ENCODE data around the gene SSR3. TPM values are rescaled to one million over a fixed set of nuclear protein-coding genes. Genes with fewer than 3 reads are reported as not detected.

SSR3 gene
- total RNA-seq, 5 donors from 2014 or later (not counting 1 experiment from before 2014, with no cell fraction given) = 68.0 to 112 (median 92.0) TPM

DNA sequence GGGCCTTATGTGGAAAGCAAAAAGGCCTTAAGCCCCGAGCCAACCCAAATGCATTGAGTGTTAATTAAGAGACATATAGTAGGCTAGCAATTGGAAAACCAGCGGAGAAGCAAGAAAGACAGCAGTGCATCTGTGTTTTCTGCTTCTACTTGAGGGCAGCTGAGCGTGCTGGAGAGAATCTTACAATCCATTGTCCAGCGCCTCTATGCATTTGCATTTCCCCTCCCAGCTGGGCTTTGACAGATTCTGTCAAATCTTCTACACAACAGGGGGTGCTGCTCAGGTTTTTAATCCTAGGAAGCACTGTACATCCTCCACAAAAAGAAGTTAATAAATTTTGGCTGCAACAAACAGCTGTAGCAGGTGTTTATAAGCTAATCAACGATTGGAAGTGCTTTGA lies 23.9 kb downstream of the SSR3 start:
- Mint-ChIP-seq H3K36me3 (peaks cover 29% of the 10 kb centered on the region), H3K27ac (no peak overlapping the region), H3K9me3 (no peaks in the 10 kb centered on the region), H3K4me1 (peaks cover 0 to under 1% (median 0%) of the 10 kb centered on the region in 3 donors), H3K27me3 (no peaks in the 10 kb centered on the region), H3K4me3 (no peak overlapping the region)
- ATAC-seq (replicated peaks in 1 of 4) (no peak), DNase-seq (no peak)
- no peak overlapping the region for H3K27ac ChIP-seq (ENCODE audit: low read length)
- H3K27me3 ChIP-seq (replicated peaks in 1 of 2; ENCODE audit: control insufficient read depth in 2 of 2, extremely low read depth in 1 of 2, insufficient read depth in 2 of 2, low read length in 1 of 2) = peaks cover 0 to 2% of the 10 kb centered on the region in 2 experiments
- no peaks in the 10 kb centered on the region for H3K36me3 ChIP-seq (ENCODE audit: control insufficient read depth in 2 of 2, extremely low read depth in 1 of 2, insufficient read depth in 1 of 2, low read length in 1 of 2)
- H3K9me3 ChIP-seq = no peaks in the 10 kb centered on the region
- H3K4me3 ChIP-seq (ENCODE audit: control insufficient read depth in 1 of 2, extremely low read depth in 1 of 2, low read length in 1 of 2) = no peak overlapping the region
- H3K4me1 ChIP-seq (ENCODE audit: control insufficient read depth in 1 of 2, extremely low read depth in 1 of 2, insufficient read depth in 2 of 2, low read length in 2 of 2) = no peaks in the 10 kb centered on the region
- WGBS (ENCODE audit: insufficient coverage) = 95% methylated on average over 4 of the region's 5 CpGs
- ChIA-PET CTCF (interaction anchor here in 1 of 2 donors (0.5 kb wide), 1 partner anchor 487 kb away, joined by 3 read pairs; no protein-coding TSS in a partner anchor), POLR2A (no interaction called here)

GRCh38 chr3:156527060-156527459 lies 27.9 kb downstream of the SSR3 start:
- WGBS (ENCODE audit: insufficient coverage) = no CpG with 5 or more reads among the region's 1 CpG
- peaks cover 0 to 2% of the 10 kb centered on the region in 2 experiments for H3K27me3 ChIP-seq (replicated peaks in 1 of 2; ENCODE audit: control insufficient read depth in 2 of 2, extremely low read depth in 1 of 2, insufficient read depth in 2 of 2, low read length in 1 of 2)
- no peaks in the 10 kb centered on the region for H3K36me3 ChIP-seq (ENCODE audit: control insufficient read depth in 2 of 2, extremely low read depth in 1 of 2, insufficient read depth in 1 of 2, low read length in 1 of 2)
- DNase-seq = no peak
- peaks cover 14 to 23% (median 15%) of the 10 kb centered on the region in 3 donors for H3K4me1 Mint-ChIP-seq
- no peaks in the 10 kb centered on the region for H3K9me3 Mint-ChIP-seq
- H3K27ac Mint-ChIP-seq = no peak overlapping the region
- H3K4me3 Mint-ChIP-seq = no peak overlapping the region
- peaks cover 9 to 12% of the 10 kb centered on the region in 2 donors for H3K27me3 Mint-ChIP-seq
- no peak overlapping the region for H3K27ac ChIP-seq (ENCODE audit: low read length)
- no peak for ATAC-seq (replicated peaks in 1 of 4)
- peaks cover 15% of the 10 kb centered on the region for H3K36me3 Mint-ChIP-seq
- no peak overlapping the region for H3K4me3 ChIP-seq (ENCODE audit: control insufficient read depth in 1 of 2, extremely low read depth in 1 of 2, low read length in 1 of 2)
- H3K9me3 ChIP-seq = no peaks in the 10 kb centered on the region
- ChIA-PET POLR2A (interaction anchor here in 1 of 2 donors (1.6 kb wide), 1 partner anchor 620 kb away, joined by 7 read pairs; no protein-coding TSS in a partner anchor), CTCF (interaction anchor here (0.7 to 1.4 kb wide), 3 partner anchors 8 to 367 kb away, joined by 4 to 5 read pairs (median 4); no protein-coding TSS in a partner anchor)
- peaks cover 6 to 8% of the 10 kb centered on the region in 2 experiments for H3K4me1 ChIP-seq (ENCODE audit: control insufficient read depth in 1 of 2, extremely low read depth in 1 of 2, insufficient read depth in 2 of 2, low read length in 2 of 2)

- ChIA-PET CTCF (interaction anchor here (0.5 to 2.1 kb wide), 11 partner anchors 12 to 720 kb away, joined by 3 to 9 read pairs (median 4); partner anchors contain the start of genes C3orf33 (in 1 of the 2) and SSR3 (in 1 of the 2)), POLR2A (interaction anchor here (0.6 to 1.6 kb wide), 6 partner anchors 26 to 625 kb away, joined by 3 to 7 read pairs (median 5); no protein-coding TSS in a partner anchor)
- WGBS (ENCODE audit: insufficient coverage) = 100% methylated on average over 1 of the region's 1 CpG
- Histone ChIP-seq H3K4me3 (ENCODE audit: control insufficient read depth in 1 of 2, extremely low read depth in 1 of 2, low read length in 1 of 2) (no peak overlapping the region), H3K9me3 (no peaks in the 10 kb centered on the region), H3K36me3 (ENCODE audit: control insufficient read depth in 2 of 2, extremely low read depth in 1 of 2, insufficient read depth in 1 of 2, low read length in 1 of 2) (no peaks in the 10 kb centered on the region), H3K4me1 (ENCODE audit: control insufficient read depth in 1 of 2, extremely low read depth in 1 of 2, insufficient read depth in 2 of 2, low read length in 2 of 2) (peaks cover 6 to 8% of the 10 kb centered on the region in 2 experiments), H3K27me3 (replicated peaks in 1 of 2; ENCODE audit: control insufficient read depth in 2 of 2, extremely low read depth in 1 of 2, insufficient read depth in 2 of 2, low read length in 1 of 2) (peaks cover 2 to 4% of the 10 kb centered on the region in 2 experiments), H3K27ac (ENCODE audit: low read length) (no peak overlapping the region)
- H3K27me3 Mint-ChIP-seq = peaks cover 13 to 15% of the 10 kb centered on the region in 2 donors
- ATAC-seq (replicated peaks in 1 of 4) (no peak), DNase-seq (no peak)
- H3K4me3 Mint-ChIP-seq = no peak overlapping the region
- H3K27ac Mint-ChIP-seq = no peak overlapping the region
- H3K4me1 Mint-ChIP-seq = peaks cover 14 to 23% (median 15%) of the 10 kb centered on the region in 3 donors
- H3K36me3 Mint-ChIP-seq = peaks cover 11% of the 10 kb centered on the region
- no peaks in the 10 kb centered on the region for H3K9me3 Mint-ChIP-seq
Observed at GRCh38 chr3:156525808-156526207, 29.1 kb downstream of the SSR3 start.

DNA sequence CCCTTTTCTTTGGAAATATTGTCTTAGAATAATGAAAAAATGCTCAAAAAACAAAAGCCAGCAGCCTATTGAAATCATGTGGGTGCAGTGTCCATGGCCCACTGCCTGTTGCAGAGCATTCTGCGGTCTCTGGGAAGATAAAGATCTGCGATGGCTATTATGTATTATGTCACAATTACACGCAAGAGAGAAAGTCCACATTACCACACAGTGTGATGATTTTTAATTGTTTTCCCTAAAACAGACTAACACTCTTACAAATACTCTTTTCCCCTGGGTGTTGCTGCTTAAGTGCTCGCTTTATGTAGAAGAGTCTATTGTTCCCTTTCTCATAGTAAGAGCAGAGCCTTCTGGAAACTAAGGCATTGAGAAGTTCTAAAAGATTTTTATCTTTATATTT lies 32.2 kb downstream of the SSR3 start:
- Mint-ChIP-seq H3K36me3 (no peaks in the 10 kb centered on the region), H3K27ac (no peak overlapping the region), H3K4me3 (no peak overlapping the region), H3K27me3 (peaks cover 20 to 27% of the 10 kb centered on the region in 2 donors), H3K9me3 (no peaks in the 10 kb centered on the region), H3K4me1 (peaks cover 14 to 23% (median 15%) of the 10 kb centered on the region in 3 donors)
- Histone ChIP-seq H3K36me3 (ENCODE audit: control insufficient read depth in 2 of 2, extremely low read depth in 1 of 2, insufficient read depth in 1 of 2, low read length in 1 of 2) (no peaks in the 10 kb centered on the region), H3K27me3 (replicated peaks in 1 of 2; ENCODE audit: control insufficient read depth in 2 of 2, extremely low read depth in 1 of 2, insufficient read depth in 2 of 2, low read length in 1 of 2) (peaks cover 0 to 4% of the 10 kb centered on the region in 2 experiments), H3K4me1 (ENCODE audit: control insufficient read depth in 1 of 2, extremely low read depth in 1 of 2, insufficient read depth in 2 of 2, low read length in 2 of 2) (peaks cover 6 to 8% of the 10 kb centered on the region in 2 experiments), H3K4me3 (ENCODE audit: control insufficient read depth in 1 of 2, extremely low read depth in 1 of 2, low read length in 1 of 2) (no peak overlapping the region), H3K9me3 (no peaks in the 10 kb centered on the region), H3K27ac (ENCODE audit: low read length) (no peak overlapping the region)
- ChIA-PET POLR2A (no interaction called here), CTCF (no interaction called here)
- no peak for DNase-seq
- WGBS (ENCODE audit: insufficient coverage) = no CpG with 5 or more reads among the region's 4 CpGs
- no peak for ATAC-seq (replicated peaks in 1 of 4)

DNA sequence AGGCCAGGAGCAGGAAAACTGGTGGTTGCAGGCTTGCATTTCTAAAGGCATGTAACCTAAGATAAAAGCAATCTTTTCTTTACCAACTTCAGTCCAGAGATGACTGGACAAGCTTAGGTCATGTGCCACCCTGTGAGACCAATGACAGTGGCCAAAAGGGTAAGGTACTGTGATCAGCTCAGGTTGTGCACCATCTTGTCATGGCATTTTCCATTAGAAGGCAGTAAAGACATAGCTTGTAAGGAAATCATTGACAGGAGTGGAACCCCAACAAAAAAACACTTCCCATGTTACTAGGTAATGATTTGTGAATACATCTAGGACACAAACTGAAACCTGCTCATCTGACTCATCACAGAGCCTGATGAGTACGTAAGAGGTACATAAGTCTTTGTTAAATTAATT lies 35.2 kb downstream of the SSR3 start:
- H3K27ac Mint-ChIP-seq = no peak overlapping the region
- Histone ChIP-seq H3K4me1 (ENCODE audit: control insufficient read depth in 1 of 2, extremely low read depth in 1 of 2, insufficient read depth in 2 of 2, low read length in 2 of 2) (peaks cover 2 to 5% of the 10 kb centered on the region in 2 experiments), H3K27ac (ENCODE audit: low read length) (no peak overlapping the region), H3K27me3 (replicated peaks in 1 of 2; ENCODE audit: control insufficient read depth in 2 of 2, extremely low read depth in 1 of 2, insufficient read depth in 2 of 2, low read length in 1 of 2) (peaks cover 0 to 7% of the 10 kb centered on the region in 2 experiments), H3K4me3 (ENCODE audit: control insufficient read depth in 1 of 2, extremely low read depth in 1 of 2, low read length in 1 of 2) (no peak overlapping the region), H3K36me3 (ENCODE audit: control insufficient read depth in 2 of 2, extremely low read depth in 1 of 2, insufficient read depth in 1 of 2, low read length in 1 of 2) (no peaks in the 10 kb centered on the region), H3K9me3 (no peaks in the 10 kb centered on the region)
- POLR2A ChIA-PET = no interaction called here
- ATAC-seq (replicated peaks in 1 of 4) (no peak), DNase-seq (no peak)
- peaks cover 12 to 17% (median 12%) of the 10 kb centered on the region in 3 donors for H3K4me1 Mint-ChIP-seq
- H3K4me3 Mint-ChIP-seq = no peak overlapping the region
- H3K36me3 Mint-ChIP-seq = no peaks in the 10 kb centered on the region
- no CpG with 5 or more reads among the region's 1 CpG for WGBS (ENCODE audit: insufficient coverage)
- no peaks in the 10 kb centered on the region for H3K9me3 Mint-ChIP-seq
- H3K27me3 Mint-ChIP-seq = peaks cover 20 to 30% of the 10 kb centered on the region in 2 donors
- CTCF ChIA-PET = interaction anchor here in 1 of 2 donors (1.0 to 1.5 kb wide), 2 partner anchors 10 to 618 kb away, joined by 3 to 7 read pairs; no protein-coding TSS in a partner anchor

- ChIA-PET POLR2A (no interaction called here), CTCF (interaction anchor here (0.5 to 1.5 kb wide), 3 partner anchors 9 to 475 kb away, joined by 3 to 7 read pairs (median 5); no protein-coding TSS in a partner anchor)
- H3K27me3 ChIP-seq (replicated peaks in 1 of 2; ENCODE audit: control insufficient read depth in 2 of 2, extremely low read depth in 1 of 2, insufficient read depth in 2 of 2, low read length in 1 of 2) = peaks cover 0 to 7% of the 10 kb centered on the region in 2 experiments
- Mint-ChIP-seq H3K27ac (no peak overlapping the region), H3K36me3 (no peaks in the 10 kb centered on the region), H3K4me3 (no peak overlapping the region), H3K9me3 (no peaks in the 10 kb centered on the region), H3K4me1 (peaks cover 2 to 6% (median 4%) of the 10 kb centered on the region in 3 donors), H3K27me3 (peaks cover 12 to 25% of the 10 kb centered on the region in 2 donors)
- ATAC-seq (replicated peaks in 1 of 4) (no peak), DNase-seq (no peak)
- H3K36me3 ChIP-seq (ENCODE audit: control insufficient read depth in 2 of 2, extremely low read depth in 1 of 2, insufficient read depth in 1 of 2, low read length in 1 of 2) = no peaks in the 10 kb centered on the region
- no peaks in the 10 kb centered on the region for H3K9me3 ChIP-seq
- H3K4me3 ChIP-seq (ENCODE audit: control insufficient read depth in 1 of 2, extremely low read depth in 1 of 2, low read length in 1 of 2) = no peak overlapping the region
- H3K4me1 ChIP-seq (ENCODE audit: control insufficient read depth in 1 of 2, extremely low read depth in 1 of 2, insufficient read depth in 2 of 2, low read length in 2 of 2) = no peaks in the 10 kb centered on the region
- H3K27ac ChIP-seq (ENCODE audit: low read length) = no peak overlapping the region
Observed at GRCh38 chr3:156518726-156519125, 36.2 kb downstream of the SSR3 start.

Measured in T-cell (primary cell).